Umbilical cord (tissue), 2 donors: ENCODE results near the gene AMHR2. TPM values are rescaled to one million over a fixed set of nuclear protein-coding genes. Genes with fewer than 3 reads are reported as not detected.

Experiments used
- DNase-seq: peaks from one replicate; pipeline ENCODE4 v3.0.0-alpha.2; 2015; ENCODE audit warnings: low spot score
- total RNA-seq: library from RNA; depleted of rRNA; stranded (reverse); fragments of >200 nt; gene quantifications from one replicate; pipeline ENCODE4 v1.2.3, GENCODE V29; 2014; ENCODE audit warnings: low replicate concordance; ENCODE audit not compliant: insufficient read depth

Gene AMHR2
- total RNA-seq, 1 donor from 2014 or later = not detected

DNA sequence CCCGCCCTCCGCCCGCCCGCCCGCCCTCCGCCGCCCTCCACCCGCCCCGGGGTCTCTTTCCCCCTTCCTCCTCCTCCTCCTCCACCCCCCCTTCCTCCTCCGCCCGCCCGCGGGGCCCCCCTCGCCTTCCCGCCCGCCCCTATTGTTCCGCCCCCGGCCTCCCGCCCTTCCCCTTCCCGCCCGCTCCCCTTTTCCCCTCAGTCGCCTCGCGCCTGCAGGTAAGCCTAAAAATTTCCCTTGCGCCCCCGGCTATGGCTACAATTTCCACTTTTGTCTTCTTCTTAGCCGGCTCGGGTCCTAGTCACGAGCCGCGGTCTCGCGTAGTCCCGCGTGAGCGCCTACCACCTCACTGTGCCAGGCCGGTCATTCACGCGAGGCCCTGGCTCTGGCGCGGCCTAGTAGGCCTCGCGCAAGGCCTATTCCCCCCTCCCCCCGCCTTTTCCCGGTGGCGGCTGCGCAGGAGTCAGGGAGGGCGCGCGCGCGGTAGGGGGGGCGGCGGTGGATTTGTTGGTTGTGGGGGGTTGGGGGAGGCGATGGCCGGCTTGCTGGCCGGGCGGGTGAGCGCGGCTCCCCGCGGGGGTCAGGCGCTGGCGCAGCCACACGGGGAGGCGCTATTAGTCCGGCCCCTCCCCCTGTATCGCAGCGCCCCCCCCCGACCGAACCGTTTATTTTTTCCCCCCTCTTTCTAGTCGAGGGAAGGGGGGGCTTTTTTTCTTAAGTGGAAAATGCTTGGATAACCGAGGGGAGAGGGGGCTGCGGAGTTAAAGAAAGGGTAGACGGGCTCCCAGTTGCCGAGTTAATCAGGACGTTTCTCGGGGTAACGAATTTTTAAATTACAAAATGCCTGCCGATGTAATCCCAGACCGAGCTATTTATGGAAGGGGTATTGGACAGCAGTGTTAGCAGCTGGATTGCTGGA lies 28.8 kb downstream of the AMHR2 start:
- DNase-seq = peak; percentile 86

GRCh38 chr12:53453953-53454640 lies 30.4 kb downstream of the AMHR2 start:
- no peak for DNase-seq

GRCh38 chr12:53454707-53455106 lies 31.1 kb downstream of the AMHR2 start:
- DNase-seq = no peak

DNA sequence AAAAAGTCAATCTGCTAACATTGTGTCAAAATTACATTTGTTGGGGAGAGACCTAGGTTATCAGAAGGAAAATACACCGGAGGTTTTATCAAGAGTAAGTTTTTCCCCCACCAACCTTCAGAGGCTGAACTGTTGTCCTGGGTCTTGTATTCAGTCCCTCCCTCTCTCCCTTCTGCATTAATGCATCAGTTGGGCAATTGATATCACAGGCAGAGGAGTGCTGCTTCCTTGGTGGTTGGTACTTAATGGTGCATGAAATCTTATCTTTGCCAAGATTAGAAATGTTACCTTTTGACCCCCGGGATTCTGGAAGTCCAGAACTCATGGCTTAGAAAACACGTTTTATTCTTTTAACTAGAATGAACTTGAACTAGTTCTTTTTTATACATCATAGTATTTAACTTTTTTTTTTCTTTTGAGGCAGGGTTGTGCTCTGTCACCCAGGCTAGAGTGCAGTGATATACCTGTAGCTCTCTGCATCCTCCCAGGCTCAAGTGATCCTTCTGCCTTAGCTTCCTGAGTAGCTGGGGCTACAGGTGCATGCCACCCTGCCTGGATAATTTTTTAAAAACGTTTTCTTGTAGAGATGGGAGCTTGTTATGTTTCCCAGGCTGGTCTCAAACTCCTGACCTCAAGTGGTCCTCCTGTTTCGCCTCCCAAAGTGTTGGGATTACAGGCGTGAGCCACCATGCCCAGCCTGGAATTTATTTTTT lies 33.2 kb downstream of the AMHR2 start:
- no peak for DNase-seq

GRCh38 chr12:53459097-53459496 lies 35.4 kb downstream of the AMHR2 start:
- no peak for DNase-seq

GRCh38 chr12:53461059-53461458 lies 37.4 kb downstream of the AMHR2 start:
- DNase-seq = no peak

- DNase-seq = no peak
Measured at GRCh38 chr12:53461591-53461990, 37.9 kb downstream of the AMHR2 start.

DNA sequence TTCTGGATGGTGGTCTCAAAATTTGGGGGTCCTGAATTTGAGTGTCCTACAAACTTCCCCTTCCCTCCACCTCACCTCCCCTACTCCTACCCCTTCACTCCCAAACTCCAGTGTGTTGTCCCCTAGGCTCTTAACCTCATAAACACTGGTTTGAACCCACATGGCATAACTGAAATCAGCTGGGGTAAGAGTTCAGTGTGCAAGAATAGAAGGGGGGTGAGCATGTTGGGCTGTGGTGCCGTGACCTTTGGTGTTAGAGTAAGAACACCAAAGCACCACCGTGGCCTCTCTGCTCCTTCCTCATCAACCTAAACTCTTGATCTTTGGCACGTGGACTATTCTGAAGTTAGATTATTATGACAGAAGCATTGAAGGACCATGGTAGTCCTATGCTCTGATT lies 39.3 kb downstream of the AMHR2 start:
- DNase-seq = no peak

DNA sequence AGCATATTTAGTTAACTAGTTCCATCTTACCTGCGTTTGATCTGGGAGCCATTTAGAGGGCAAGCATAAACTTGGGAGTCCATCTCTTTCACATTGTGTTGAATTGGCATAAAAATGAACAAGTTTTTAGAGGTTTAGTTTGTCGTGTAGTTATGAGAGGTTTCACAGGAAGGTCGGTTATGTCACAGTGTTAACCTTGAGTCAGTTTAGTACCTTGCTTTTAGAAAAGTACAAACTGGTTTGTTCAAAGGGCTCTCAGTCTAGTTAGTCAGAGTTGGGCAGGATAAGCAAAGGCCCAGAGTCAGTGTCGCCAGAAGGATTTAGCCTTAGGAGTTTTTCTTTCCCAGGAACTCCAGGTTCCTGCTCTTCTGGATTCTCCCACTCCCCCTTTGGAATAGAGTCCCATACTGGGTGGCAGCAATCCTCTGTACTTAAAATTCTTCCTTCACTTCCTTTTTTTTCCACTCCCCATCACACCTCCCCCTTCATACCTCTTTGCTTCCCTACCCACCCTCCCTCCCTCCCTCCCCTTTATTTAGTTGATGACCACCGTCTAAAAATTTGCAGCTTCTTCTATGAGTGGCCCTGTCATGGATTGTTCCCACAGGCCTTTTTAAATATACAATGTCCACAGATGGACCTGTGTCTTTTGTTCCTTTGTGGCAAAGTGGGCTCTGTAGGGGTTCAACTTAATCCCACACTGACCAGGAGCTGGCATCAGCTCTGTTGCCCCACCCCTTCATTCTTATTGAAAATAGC lies 40.3 kb downstream of the AMHR2 start:
- DNase-seq = no peak

DNA sequence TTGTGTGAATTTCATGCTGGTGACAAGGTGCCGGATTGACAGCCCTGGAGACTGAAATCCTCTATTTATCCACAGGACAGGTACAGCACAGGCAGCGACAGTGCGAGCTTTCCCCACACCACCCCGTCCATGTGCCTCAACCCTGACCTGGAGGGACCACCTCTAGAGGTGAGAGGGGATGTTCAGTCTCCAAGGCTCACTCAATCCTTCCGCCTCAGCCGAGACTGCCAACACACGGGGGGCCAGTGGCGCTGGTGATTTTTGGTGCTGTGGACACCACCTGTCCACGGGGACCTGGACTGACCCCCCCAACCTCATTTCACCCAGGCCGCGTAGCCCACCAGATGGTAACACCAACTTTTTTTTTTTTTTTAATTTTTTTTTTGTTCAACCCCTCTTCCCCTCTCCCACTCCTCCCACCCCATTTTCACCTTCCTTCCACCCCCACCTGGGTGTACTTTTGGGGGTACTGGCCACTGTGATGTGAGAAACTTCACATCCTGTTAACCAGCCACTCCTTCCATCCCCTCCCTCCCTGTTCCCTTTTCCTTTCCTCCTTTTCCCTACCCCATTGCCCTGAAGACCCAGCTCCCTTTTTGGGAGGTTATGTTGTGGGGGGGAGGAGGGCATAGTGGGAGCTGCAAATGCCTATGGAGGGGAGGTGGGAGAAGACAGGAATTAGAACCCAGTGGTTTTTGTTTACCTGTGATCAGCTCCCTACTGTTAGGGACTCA lies 41.2 kb downstream of the AMHR2 start:
- DNase-seq = no peak

GRCh38 chr12:53465679-53466078 lies 42.0 kb downstream of the AMHR2 start:
- no peak for DNase-seq

DNA sequence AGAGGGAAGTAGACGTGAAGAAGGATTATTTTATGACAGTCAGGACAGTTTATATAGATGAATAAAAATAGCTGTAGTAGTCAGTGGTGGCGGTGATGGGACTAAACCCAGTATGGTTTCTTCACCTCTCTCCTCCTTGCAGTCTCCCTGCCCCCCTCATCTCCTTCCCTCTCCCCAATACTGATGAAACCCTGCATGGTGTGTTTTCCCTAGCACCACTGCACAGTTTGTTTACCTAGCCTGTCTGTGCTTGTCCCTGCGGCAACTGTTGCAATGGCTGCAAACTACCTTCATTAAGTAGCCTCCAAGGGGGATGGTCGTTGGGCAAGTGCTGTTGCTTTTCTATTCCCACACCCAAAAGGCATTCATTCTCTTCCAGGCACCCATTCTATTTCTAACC lies 43.0 kb downstream of the AMHR2 start:
- DNase-seq = no peak

DNA sequence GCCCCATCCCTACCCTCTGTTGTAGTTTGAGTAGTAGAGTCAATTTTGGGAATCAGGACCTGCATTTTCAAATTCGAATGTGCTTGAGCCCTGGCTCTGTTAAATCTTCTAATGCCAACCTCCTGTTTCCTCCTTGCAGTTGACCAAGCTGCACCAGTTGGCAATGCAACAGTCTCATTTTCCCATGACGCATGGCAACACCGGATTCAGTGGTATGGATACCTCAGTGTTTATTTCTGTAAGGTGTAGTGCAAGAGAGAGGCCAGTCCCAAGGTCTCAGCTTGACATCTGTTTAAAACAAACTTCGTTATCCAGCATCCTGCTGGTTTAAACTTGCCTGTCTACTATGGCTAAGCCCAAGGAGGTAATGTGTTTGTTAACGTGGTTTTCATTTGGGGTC lies 43.4 kb downstream of the AMHR2 start:
- no peak for DNase-seq

- no peak for DNase-seq
Measured at GRCh38 chr12:53467880-53468279, 44.2 kb downstream of the AMHR2 start.

- no peak for DNase-seq
Measured at GRCh38 chr12:53468282-53468681, 44.6 kb downstream of the AMHR2 start.

DNA sequence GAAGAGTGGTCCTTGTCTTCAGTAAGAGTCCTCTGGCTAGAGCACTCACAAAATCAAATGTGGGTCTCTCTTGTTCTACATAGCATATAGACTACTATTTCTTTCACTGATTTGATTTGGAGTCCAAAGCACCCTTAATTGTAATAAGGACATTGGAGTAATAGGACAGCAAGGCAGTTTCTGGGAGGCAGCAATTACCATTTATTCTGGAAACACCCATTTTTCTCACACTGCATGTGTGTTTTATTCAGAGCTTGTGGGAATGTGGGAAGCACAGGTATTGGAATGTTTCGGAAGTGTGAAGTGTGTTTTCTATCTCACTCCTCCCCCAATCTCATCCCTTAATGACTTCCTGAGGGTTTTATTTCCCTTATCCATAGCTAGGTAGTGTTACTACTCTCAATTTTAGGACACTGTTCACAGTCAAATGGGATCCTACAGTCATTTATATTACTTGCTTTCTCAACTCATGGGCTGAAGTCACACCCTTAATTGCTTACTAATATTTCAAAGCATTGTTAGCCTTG lies 48.5 kb downstream of the AMHR2 start:
- no peak for DNase-seq

- no peak for DNase-seq
Measured at GRCh38 chr12:53474077-53474476, 50.4 kb downstream of the AMHR2 start.

- no peak for DNase-seq
Measured at GRCh38 chr12:53474819-53475218, 51.2 kb downstream of the AMHR2 start.

GRCh38 chr12:53476769-53477209 lies 53.1 kb downstream of the AMHR2 start:
- DNase-seq = no peak

DNA sequence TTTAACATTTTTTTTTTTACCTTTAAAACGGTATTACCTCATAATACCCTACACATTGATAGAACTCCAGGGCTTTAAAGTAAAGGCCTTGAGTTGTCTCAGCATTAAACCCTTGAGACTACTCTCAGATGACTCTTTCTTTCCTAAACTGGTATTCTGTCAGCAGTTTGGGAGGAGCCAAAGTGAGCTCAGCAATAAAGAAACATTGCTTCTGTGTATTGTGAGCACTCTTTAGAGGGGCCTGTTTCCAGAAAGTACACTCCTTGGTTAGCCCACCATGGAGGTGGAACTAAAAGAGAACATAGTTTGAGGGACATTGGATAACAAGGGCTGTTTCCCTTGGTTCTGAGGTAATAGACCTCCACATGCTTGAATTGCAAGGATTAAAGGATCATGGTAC lies 55.2 kb downstream of the AMHR2 start:
- DNase-seq = no peak

DNA sequence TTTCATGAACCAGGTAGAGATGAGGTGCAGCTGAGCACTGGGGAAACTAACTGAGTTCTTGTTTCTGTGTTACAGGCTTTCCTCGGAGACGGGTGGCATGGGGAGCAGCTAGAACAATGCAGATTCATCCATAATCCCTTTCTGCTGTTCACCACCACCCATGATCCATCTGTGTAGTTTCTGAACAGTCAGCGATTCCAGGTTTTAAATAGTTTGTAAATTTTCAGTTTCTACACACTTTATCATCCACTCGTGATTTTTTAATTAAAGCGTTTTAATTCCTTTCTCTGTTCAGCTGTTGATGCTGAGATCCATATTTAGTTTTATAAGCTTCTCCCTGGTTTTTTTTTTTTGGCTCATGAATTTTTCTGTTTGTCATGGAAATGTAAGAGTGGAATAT lies 55.7 kb downstream of the AMHR2 start:
- DNase-seq = no peak
